GM19397 (cell line): ENCODE measurements around the gene BCL2L13.

ENCODE experiments used
- ATAC-seq: cut with Tn5 transposase; IDR thresholded peaks from one replicate; pipeline ENCODE4 v1.9.1; 2021; ENCODE audit warnings: mild to moderate bottlenecking, moderate library complexity; ENCODE audit not compliant: unreplicated experiment

Gene BCL2L13

GRCh38 chr22:17726006-17726927 is 87.7 kb downstream of the BCL2L13 start:
- ATAC-seq, result no peak

GRCh38 chr22:17726928-17727897 is 88.7 kb downstream of the BCL2L13 start:
- ATAC-seq, result no peak

- no peak for ATAC-seq
Observed at GRCh38 chr22:17728786-17729185, 90.2 kb downstream of the BCL2L13 start.

GRCh38 chr22:17729561-17729960 is 91.0 kb downstream of the BCL2L13 start:
- ATAC-seq, result no peak

GRCh38 chr22:17732251-17732854 is 93.8 kb downstream of the BCL2L13 start:
- no peak for ATAC-seq

- ATAC-seq, result no peak
Observed at GRCh38 chr22:17733466-17733865, 94.9 kb downstream of the BCL2L13 start.

- ATAC-seq, result no peak
Observed at GRCh38 chr22:17734187-17734586, 95.6 kb downstream of the BCL2L13 start.

- no peak for ATAC-seq
Observed at GRCh38 chr22:17738386-17739128, 100.0 kb downstream of the BCL2L13 start.

GRCh38 chr22:17739196-17739975 is 100.8 kb downstream of the BCL2L13 start:
- ATAC-seq, result no peak

GRCh38 chr22:17741866-17742526 is 103.4 kb downstream of the BCL2L13 start:
- no peak for ATAC-seq

- no peak for ATAC-seq
Observed at GRCh38 chr22:17742527-17742902, 104.0 kb downstream of the BCL2L13 start.

- ATAC-seq, result no peak
Observed at GRCh38 chr22:17743661-17744411, 105.3 kb downstream of the BCL2L13 start.

- no peak for ATAC-seq
Observed at GRCh38 chr22:17744430-17744829, 105.9 kb downstream of the BCL2L13 start.

- no peak for ATAC-seq
Observed at GRCh38 chr22:17746916-17747315, 108.4 kb downstream of the BCL2L13 start.

GRCh38 chr22:17748555-17749353 is 110.2 kb downstream of the BCL2L13 start:
- ATAC-seq, result no peak

GRCh38 chr22:17749605-17750395 is 111.2 kb downstream of the BCL2L13 start:
- ATAC-seq, result no peak

GRCh38 chr22:17751596-17751995 is 113.0 kb downstream of the BCL2L13 start:
- ATAC-seq, result no peak
